ENCODE data around the gene KRT80. TPM values are rescaled to one million over a fixed set of nuclear protein-coding genes. Genes with fewer than 3 reads are reported as not detected.

Gene KRT80
- total and polyA plus RNA-seq, 2 donors (not counting 3 experiments of a cell fraction or from before 2014, with no cell fraction given): 13.6 to 23.7 TPM

- no peak overlapping the region for H3K4me2 ChIP-seq (ENCODE audit: insufficient read depth, low read length)
Measured at GRCh38 chr12:52189376-52190174, 2.2 kb downstream of the KRT80 start.

More at GRCh38 chr12:52189376-52190174, 2.2 kb downstream of the KRT80 start:
- no peaks in the 10 kb centered on the region for H3K79me2 ChIP-seq (ENCODE audit: control insufficient read depth, insufficient read depth, low read length)
- H3K4me1 ChIP-seq (ENCODE audit: control insufficient read depth, extremely low read depth, insufficient read depth, low read length): peaks cover 82% of the 10 kb centered on the region
- intact Hi-C loops (cut with micrococcal nuclease): no loop called here
- dilution Hi-C loops (cut with MboI; ENCODE audit: extremely low pct_ligation_motif_present, low sequenced_read_pairs): no loop called here
- no peaks in the 10 kb centered on the region for H3K36me3 ChIP-seq (ENCODE audit: control insufficient read depth in 2 of 2, extremely low read depth in 1 of 2, insufficient read depth in 2 of 2, low read length in 2 of 2)
- POLR2A ChIA-PET: interaction anchor here (1.2 to 1.7 kb wide), 2 partner anchors 14 to 183 kb away, joined by 3 read pairs; no protein-coding TSS in a partner anchor
- H3K4me3 ChIP-seq (replicated peaks in 1 of 3; ENCODE audit: insufficient read depth in 1 of 3, low read depth in 1 of 3, low read length in 3 of 3): no peak overlapping the region
- CTCF ChIA-PET: interaction anchor here (0.9 to 12.0 kb wide), 4 partner anchors 13 to 138 kb away, joined by 3 to 138 read pairs (median 12); no protein-coding TSS in a partner anchor
- TF ChIP-seq MAX (IDR thresholded peaks at IDR 0.05; ENCODE audit: insufficient read depth, insufficient read length) (no peak), GATA2 (IDR thresholded peaks at IDR 0.05; ENCODE audit: insufficient read depth, insufficient read length, low read depth, low read length) (no peak), JUN (IDR thresholded peaks at IDR 0.05; ENCODE audit: borderline replicate concordance, insufficient read depth, insufficient read length, low read depth) (no peak), FOS (IDR thresholded peaks at IDR 0.05; ENCODE audit: borderline replicate concordance, insufficient read depth, low read length) (no peak), MYC (IDR thresholded peaks at IDR 0.05; ENCODE audit: low read depth, low read length) (no peak), EZH2 (IDR thresholded peaks at IDR 0.05; ENCODE audit: borderline replicate concordance, low read depth, low read length, severe bottlenecking) (no peak), POLR2AphosphoS5 (IDR thresholded peaks at IDR 0.05; ENCODE audit: insufficient read depth, low read depth, low read length) (no peak), POLR2A (IDR thresholded peaks at IDR 0.05; ENCODE audit: low read depth, low read length) (no peak), CTCF (IDR thresholded peaks at IDR 0.05; ENCODE audit: extremely low read depth in 1 of 2, insufficient read depth in 1 of 2, low read depth in 1 of 2, low read length in 2 of 2) (no peak)
- H3K9me1 ChIP-seq (replicated peaks; ENCODE audit: control insufficient read depth, extremely low read depth, insufficient read depth, low read length): no peaks in the 10 kb centered on the region
- no peaks in the 10 kb centered on the region for H4K20me1 ChIP-seq (replicated peaks; ENCODE audit: control insufficient read depth, extremely low read depth, insufficient read depth, low read length)
- DNase-seq (ENCODE audit: low read depth, low spot score) (no peak), FAIRE-seq (no peak)
- H3K9me3 ChIP-seq (replicated peaks; ENCODE audit: control insufficient read depth, insufficient read depth, low read length): no peaks in the 10 kb centered on the region
- H2AFZ ChIP-seq (ENCODE audit: low read depth, low read length): no peak overlapping the region
- H3K27ac ChIP-seq (ENCODE audit: insufficient read depth, low read depth, low read length): peak overlapping the region; percentile 4
- BruUV-seq (replicated peaks): no TSS peak
- H3K9ac ChIP-seq (replicated peaks; ENCODE audit: extremely low read depth, insufficient read depth, low read length): no peak overlapping the region
- no peaks in the 10 kb centered on the region for H3K27me3 ChIP-seq (ENCODE audit: control insufficient read depth in 2 of 2, insufficient read depth in 2 of 2, low read length in 2 of 2)

Measured in endothelial cell of umbilical vein (primary cell).